NOMO-1 treated with DMSO at 0.1 percent for 48 hours (cell line): ENCODE results near the gene RRP12.
A peak's percentile ranks its signal among the peaks of the same experiment; 100 is the strongest.
"Not testable (repeated sequence)": the region's sequence is repeated elsewhere in the genome, so short reads cannot be mapped to it uniquely, and the experiment has no call there.

Experiments
- DNase-seq: peaks from one replicate; lab custom pipeline; 2025; ENCODE audit not compliant: unreplicated experiment; lab: John Stamatoyannopoulos, UW

Gene RRP12

GRCh38 chr10:97407211-97407951 lies 6.2 kb upstream of the RRP12 start:
- peak; percentile 95 for DNase-seq

- DNase-seq = not testable (repeated sequence)
These were observed 5.3 kb upstream of the RRP12 start for GRCh38 chr10:97406483-97406882.

GRCh38 chr10:97406064-97406463 lies 4.9 kb upstream of the RRP12 start:
- DNase-seq = peak; percentile 88

GRCh38 chr10:97404044-97404443 lies 2.9 kb upstream of the RRP12 start:
- DNase-seq = no peak

- no peak for DNase-seq
These were observed 347 bp upstream of the RRP12 start for GRCh38 chr10:97401455-97401919.

- DNase-seq = peak; percentile 79
These were observed 1.1 kb downstream of the RRP12 start for GRCh38 chr10:97399843-97400545.

GRCh38 chr10:97396056-97396455 lies 5.1 kb downstream of the RRP12 start:
- no peak for DNase-seq

- DNase-seq = no peak
These were observed 8.0 kb downstream of the RRP12 start for GRCh38 chr10:97393034-97393573.

GRCh38 chr10:97390091-97390490 lies 11.0 kb downstream of the RRP12 start:
- no peak for DNase-seq

- no peak for DNase-seq
These were observed 13.0 kb downstream of the RRP12 start for GRCh38 chr10:97388152-97388551.

- DNase-seq = no peak
These were observed 15.6 kb downstream of the RRP12 start for GRCh38 chr10:97385565-97385964.

- no peak for DNase-seq
These were observed 16.5 kb downstream of the RRP12 start for GRCh38 chr10:97384641-97385040.

- no peak for DNase-seq
These were observed 17.0 kb downstream of the RRP12 start for GRCh38 chr10:97384156-97384555.

- no peak for DNase-seq
These were observed 18.0 kb downstream of the RRP12 start for GRCh38 chr10:97383159-97383558.

- DNase-seq = no peak
These were observed 19.5 kb downstream of the RRP12 start for GRCh38 chr10:97381626-97382025.

GRCh38 chr10:97380516-97380915 lies 20.6 kb downstream of the RRP12 start:
- no peak for DNase-seq

- no peak for DNase-seq
These were observed 21.9 kb downstream of the RRP12 start for GRCh38 chr10:97378933-97379921.

GRCh38 chr10:97376413-97376812 lies 24.7 kb downstream of the RRP12 start:
- DNase-seq = peak; percentile 73

GRCh38 chr10:97373456-97373855 lies 27.7 kb downstream of the RRP12 start:
- DNase-seq = no peak

- no peak for DNase-seq
These were observed 28.8 kb downstream of the RRP12 start for GRCh38 chr10:97372233-97372875.
